ENCODE measurements around the gene OPCML.

The OPCML gene

GRCh38 chr11:132367293-132367692, 1165.0 kb downstream of the OPCML start:
- DNase-seq, result no peak

- no peak for DNase-seq
Observed at GRCh38 chr11:132365650-132366049, 1166.7 kb downstream of the OPCML start.

All from activated T-cell treated with anti-CD3 and anti-CD28 coated beads, Interleukin-2, amount 50 U/mL, for 1 hour (primary cell).